HG03460 (cell line): Measurements from ENCODE around the gene ZCCHC9.
"Not testable (repeated sequence)": the region's sequence is repeated elsewhere in the genome, so short reads cannot be mapped to it uniquely, and the experiment has no call there.

Experiments used
- ATAC-seq: cut with Tn5 transposase; IDR thresholded peaks from one replicate; pipeline ENCODE4 v1.9.1; 2021; ENCODE audit not compliant: unreplicated experiment

The ZCCHC9 gene, protein sequence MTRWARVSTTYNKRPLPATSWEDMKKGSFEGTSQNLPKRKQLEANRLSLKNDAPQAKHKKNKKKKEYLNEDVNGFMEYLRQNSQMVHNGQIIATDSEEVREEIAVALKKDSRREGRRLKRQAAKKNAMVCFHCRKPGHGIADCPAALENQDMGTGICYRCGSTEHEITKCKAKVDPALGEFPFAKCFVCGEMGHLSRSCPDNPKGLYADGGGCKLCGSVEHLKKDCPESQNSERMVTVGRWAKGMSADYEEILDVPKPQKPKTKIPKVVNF

DNA sequence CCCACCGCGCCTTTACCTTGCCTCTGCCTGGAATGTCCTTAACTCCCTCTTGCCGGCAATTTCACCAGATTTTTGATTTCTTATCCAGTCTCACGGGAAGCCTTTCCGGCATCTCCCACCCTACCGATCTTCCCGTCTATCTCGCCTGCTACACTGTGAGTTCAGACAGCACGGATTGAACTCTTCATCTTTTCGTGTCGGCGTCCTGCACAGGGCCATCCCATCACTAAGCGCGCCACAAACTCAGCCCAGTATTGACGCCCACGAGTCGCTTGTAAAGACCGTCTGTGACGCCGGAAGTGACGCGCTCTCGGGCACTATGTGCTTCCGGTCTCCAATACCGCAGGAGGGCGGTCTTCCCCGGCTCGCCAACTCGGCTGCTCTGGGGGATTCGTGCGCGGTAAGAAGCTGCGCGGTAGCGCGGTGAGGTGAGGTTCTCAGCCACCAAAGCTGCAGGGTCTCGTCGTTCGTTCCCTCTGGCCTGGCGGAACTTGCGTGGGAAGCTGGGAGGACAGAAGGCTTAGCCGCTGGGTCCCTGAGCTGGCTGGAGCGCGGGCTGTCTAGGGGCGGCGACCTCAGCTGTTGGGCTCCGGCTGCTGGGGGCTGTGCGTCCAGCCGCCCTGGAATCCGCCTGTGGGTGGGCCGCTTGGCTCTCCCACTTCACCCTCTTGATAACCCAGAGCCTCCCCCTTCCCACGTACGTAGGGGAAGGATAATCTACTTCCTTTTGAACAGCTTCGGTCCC lies at the start of gene ZCCHC9:
Gene ZCCHC9, plus strand, starts transcription at position 317 of the 745 bp plus-strand sequence. CDS start 3,171 bp downstream, outside the sequence.
- ATAC-seq = peak; percentile 97

DNA sequence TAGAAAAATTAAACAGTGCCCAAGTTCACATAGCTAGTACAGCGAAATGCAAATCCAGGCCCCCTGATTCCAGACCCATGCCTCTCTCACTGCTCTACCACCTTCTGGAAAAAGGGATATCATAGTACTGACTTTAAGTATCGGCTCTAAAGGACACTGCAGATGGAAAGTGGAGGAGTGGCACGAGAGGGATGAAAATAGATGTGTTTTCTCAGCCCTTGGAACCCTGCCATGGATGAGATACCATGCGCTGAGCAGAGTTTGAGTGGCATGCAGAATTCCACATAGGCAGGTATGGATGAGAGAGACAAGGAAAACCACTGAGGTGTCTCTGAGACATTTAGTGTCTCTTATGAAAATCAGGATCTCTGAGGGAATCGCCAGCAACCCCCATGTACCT lies 49.5 kb upstream of the ZCCHC9 start:
- no peak for ATAC-seq

DNA sequence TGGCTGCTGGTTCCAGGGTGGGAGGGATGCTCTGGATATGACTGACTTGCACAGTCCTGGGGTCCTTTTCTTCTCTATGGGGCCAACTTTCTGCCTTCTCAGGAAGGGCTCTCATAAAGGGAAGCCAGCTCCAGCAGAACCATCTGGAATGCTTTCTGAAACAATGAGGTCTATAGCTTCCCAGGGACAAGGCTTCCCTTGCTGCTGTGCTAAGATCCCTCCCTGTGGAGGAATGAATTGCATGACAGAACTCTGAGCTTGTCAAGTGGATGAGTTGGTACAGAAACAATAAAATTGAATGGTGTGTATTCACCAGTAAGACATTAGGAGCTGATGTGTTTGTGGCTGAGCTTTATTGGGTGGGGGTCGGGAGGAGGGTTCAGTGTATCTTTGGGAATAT lies 48.5 kb upstream of the ZCCHC9 start:
- ATAC-seq = no peak

- ATAC-seq = no peak
Measured at GRCh38 chr5:81253875-81254274, 47.5 kb upstream of the ZCCHC9 start.

GRCh38 chr5:81254886-81255559 lies 46.4 kb upstream of the ZCCHC9 start:
- no peak for ATAC-seq

DNA sequence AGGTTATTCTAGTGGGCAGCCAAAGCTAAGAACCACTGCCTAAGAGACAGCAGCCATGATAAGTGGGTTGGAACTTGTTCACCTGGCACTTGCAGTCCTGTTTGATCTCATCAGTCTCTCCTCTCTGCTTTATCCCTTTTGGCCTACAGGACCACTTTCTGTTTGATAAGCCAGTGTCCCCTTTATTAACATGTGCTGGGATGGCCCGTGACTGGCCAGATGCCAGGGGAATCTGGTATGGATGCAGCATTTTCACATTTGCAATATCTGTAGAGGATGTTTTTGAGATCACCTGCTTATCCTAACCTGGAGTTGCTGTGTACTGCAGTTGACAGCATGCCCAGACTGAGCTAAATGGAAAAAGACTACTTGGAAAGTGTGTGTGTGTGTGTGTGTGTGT lies 44.6 kb upstream of the ZCCHC9 start:
- no peak for ATAC-seq

DNA sequence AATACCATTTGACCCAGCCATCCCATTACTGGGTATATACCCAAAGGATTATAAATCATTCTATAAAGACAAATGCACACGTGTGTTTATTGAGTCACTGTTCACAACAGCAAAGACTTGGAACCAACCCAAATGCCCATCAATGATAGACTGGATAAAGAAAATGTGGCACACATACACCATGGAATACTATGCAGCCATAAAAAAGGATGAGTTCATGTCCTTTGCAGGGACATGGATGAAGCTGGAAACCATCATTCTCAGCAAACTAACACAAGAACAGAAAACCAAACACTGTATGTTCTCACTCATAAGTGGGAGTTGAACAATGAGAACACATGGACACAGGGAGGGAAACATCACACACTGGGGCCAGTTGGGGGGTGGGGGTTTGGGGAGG lies 38.6 kb upstream of the ZCCHC9 start:
- not testable (repeated sequence) for ATAC-seq

- no peak for ATAC-seq
Measured at GRCh38 chr5:81265101-81265500, 36.3 kb upstream of the ZCCHC9 start.

DNA sequence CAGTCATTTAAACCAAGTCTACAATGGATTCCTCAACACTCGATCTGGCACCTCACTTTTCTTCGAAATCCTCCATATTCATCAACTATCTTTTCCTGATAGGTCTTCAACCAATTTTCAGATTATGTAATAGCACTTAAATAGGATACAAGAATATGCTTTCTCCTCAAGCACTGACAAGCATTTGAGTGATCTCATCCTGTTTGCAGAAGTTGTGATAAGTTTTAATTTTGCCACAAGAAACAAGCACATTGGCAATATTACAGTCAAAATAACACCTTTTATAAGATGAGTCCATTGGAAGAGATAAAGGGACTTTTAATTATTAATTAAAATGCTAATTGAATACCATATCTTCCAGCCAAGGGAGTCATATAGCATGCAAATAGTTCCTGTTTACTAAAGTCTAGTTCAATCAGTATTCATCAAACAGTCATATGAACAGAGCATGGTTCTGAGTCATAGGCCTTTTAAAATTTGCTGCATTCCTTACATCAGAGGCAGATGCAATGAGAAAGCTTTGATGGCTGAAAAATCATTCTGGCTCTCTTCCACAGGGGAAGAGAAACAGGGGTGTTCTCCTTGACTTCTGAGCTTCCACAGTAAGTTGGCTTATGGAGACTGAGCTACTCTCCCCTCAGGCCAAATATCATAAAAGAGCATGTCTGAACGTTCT lies 32.7 kb upstream of the ZCCHC9 start:
- ATAC-seq = no peak

GRCh38 chr5:81269751-81270393 lies 31.5 kb upstream of the ZCCHC9 start:
- no peak for ATAC-seq

DNA sequence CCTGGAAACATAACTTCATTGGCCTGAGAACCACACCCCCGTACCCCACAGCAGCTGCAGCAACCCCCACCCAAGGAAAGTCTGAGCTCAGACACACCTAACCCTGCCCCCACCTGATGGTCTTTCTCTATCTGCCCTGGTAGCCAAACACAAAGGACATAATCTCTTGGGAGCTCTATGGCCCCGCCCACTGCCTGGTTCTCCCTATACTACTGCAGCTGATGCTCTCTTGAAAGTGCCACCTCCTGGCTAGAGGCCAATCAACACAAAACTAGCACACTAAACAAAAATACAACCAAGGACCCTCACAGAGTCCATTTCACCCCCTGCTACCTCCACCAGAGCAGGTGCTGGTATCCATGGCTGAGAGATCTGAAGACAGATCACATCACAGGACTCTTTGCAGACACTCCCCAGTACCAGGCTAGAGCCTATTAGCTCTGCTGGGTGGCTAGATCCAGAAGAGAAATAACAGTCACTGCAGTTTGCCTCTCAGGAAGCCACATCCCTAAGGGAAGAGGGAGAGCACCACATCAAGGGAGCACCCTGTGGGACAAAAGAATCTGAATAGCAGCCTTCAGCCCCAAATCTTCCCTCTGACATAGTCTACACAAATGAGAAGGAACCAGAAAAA lies 30.9 kb upstream of the ZCCHC9 start:
- not testable (repeated sequence) for ATAC-seq

GRCh38 chr5:81283976-81284375 lies 17.4 kb upstream of the ZCCHC9 start:
- no peak for ATAC-seq

GRCh38 chr5:81286059-81286617 lies 15.2 kb upstream of the ZCCHC9 start:
- ATAC-seq = no peak

GRCh38 chr5:81288021-81288433 lies 13.4 kb upstream of the ZCCHC9 start:
- ATAC-seq = no peak

GRCh38 chr5:81290146-81290545 lies 11.2 kb upstream of the ZCCHC9 start:
- ATAC-seq = no peak

- no peak for ATAC-seq
Measured at GRCh38 chr5:81292130-81292529, 9.3 kb upstream of the ZCCHC9 start.

- not testable (repeated sequence) for ATAC-seq
Measured at GRCh38 chr5:81294021-81294420, 7.4 kb upstream of the ZCCHC9 start.

DNA sequence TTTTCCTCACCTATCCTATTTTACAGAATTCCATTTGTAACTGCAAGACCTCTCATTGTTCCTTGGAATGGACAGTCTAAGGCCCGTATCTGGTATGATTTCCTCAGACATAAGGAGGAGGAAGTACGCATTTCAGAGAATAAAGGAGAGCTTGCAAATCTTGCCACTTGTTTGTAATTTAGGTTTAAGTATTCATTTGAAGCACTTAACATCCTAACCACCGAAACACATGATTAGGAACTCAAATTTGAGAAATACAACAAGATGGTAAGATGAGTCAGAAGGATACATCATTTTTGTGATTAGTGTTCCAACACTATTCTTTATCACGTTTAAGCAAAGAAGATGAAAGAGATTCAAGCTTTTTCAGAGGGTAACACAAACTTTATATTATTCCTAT lies 3.9 kb upstream of the ZCCHC9 start:
- no peak for ATAC-seq

- ATAC-seq = no peak
Measured at GRCh38 chr5:81300921-81301270, 491 bp upstream of the ZCCHC9 start.

DNA sequence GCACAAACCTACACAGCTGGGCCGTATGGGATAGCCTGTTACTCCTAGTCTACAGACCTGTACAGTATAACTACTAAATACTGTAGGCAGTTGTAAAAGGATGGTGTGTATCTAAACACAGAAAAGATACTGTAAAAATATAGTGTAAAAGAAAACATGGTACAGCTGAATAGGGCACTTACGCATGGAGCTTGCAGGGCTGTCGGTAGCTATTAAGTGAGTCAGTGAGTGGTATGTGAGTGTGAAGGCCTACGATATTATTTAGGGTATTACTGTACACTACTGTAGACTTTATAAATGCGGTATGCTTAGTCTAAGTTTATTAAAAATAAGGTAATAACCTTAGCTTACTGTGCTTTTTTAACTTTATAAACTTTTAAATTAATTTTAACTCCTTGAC lies 1.2 kb downstream of the ZCCHC9 start:
- no peak for ATAC-seq
